ENCODE measurements around the gene KCNJ6.

KCNJ6 gene

DNA sequence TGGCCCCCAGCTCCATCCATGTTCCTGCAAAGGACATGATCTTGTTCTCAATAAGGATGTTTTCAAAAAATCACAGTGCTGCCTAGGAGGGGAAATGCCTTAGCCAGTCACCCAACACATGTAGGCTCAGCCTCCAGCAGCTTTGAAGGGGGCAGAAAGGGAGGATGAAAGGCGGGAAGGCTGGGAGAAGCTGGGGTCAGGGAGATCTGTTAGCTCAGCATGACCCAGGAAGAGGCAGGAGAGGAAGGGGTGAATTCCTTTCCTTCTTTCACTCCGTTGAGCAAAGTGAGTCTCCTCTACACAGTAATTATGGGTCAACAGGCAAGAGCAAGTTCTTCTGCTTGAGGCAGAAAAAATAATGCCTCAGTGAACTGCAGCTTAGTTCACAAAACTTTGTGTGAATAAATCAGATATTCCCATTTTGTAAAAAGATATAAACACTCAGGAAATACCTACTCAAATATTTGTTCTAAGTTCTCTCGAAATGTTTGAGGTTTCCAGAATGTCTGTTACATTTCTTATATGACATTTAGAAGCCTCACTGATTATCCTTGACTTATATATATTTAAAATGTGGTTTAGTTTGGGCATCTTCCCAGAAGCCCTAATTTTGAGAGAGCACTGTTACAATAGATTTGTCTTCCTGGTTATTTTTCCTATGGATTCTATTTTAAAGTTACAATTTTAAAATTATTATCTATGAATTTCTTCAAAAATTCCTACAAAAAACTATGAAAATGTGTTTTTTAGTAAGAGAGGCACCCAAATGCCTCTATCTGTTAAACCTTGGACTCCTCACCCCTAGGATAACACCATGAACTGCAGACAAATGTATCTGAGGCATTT, 116.8 kb downstream of the KCNJ6 start:
- H3K27me3 ChIP-seq (ENCODE audit: low read depth, low read length) = no peaks in the 10 kb centered on the region; the same call in 1 of the 2 replicates
- no peaks in the 10 kb centered on the region for H3K36me3 ChIP-seq (replicated peaks; ENCODE audit: low read depth, low read length)
- H2AFZ ChIP-seq (ENCODE audit: low read depth, low read length) = no peak overlapping the region
- no peak for TF ChIP-seq CTCF (IDR thresholded peaks at IDR 0.05; ENCODE audit: low read depth, low read length)
- no peak for TF ChIP-seq EZH2phosphoT487 (IDR thresholded peaks at IDR 0.05; ENCODE audit: low read depth)
- H3K9me3 ChIP-seq (ENCODE audit: insufficient read depth, low read length) = no peaks in the 10 kb centered on the region
- H3K79me2 ChIP-seq (ENCODE audit: low read length) = no peaks in the 10 kb centered on the region
- H3K4me3 ChIP-seq (ENCODE audit: low read length) = no peak overlapping the region
- no peak overlapping the region for H3K9ac ChIP-seq (ENCODE audit: low read length)
- H3K4me2 ChIP-seq (ENCODE audit: low read length) = no peak overlapping the region
- no peak overlapping the region for H3K27ac ChIP-seq (ENCODE audit: low read length)
- no peaks in the 10 kb centered on the region for H4K20me1 ChIP-seq (ENCODE audit: insufficient read depth, low read length)
- no peaks in the 10 kb centered on the region for H3K4me1 ChIP-seq (ENCODE audit: low read length)

- H3K27ac ChIP-seq (ENCODE audit: low read length) = no peak overlapping the region
- H3K27me3 ChIP-seq (ENCODE audit: low read depth, low read length) = no peaks in the 10 kb centered on the region
- no peaks in the 10 kb centered on the region for H3K79me2 ChIP-seq (ENCODE audit: low read length)
- H2AFZ ChIP-seq (ENCODE audit: low read depth, low read length) = no peak overlapping the region
- no peak overlapping the region for H3K9ac ChIP-seq (ENCODE audit: low read length)
- no peaks in the 10 kb centered on the region for H3K36me3 ChIP-seq (replicated peaks; ENCODE audit: low read depth, low read length)
- no peaks in the 10 kb centered on the region for H3K9me3 ChIP-seq (ENCODE audit: insufficient read depth, low read length)
- TF ChIP-seq CTCF (IDR thresholded peaks at IDR 0.05; ENCODE audit: low read depth, low read length) (no peak), EZH2phosphoT487 (IDR thresholded peaks at IDR 0.05; ENCODE audit: low read depth) (no peak)
- no peaks in the 10 kb centered on the region for H3K4me1 ChIP-seq (ENCODE audit: low read length)
- H3K4me3 ChIP-seq (ENCODE audit: low read length) = no peak overlapping the region
- H4K20me1 ChIP-seq (ENCODE audit: insufficient read depth, low read length) = no peaks in the 10 kb centered on the region
- no peak overlapping the region for H3K4me2 ChIP-seq (ENCODE audit: low read length)
Observed at GRCh38 chr21:37797403-37797802, 118.9 kb downstream of the KCNJ6 start.

GRCh38 chr21:37796011-37796410, 120.2 kb downstream of the KCNJ6 start:
- TF ChIP-seq CTCF (IDR thresholded peaks at IDR 0.05; ENCODE audit: low read depth, low read length) = no peak
- H3K9me3 ChIP-seq (ENCODE audit: insufficient read depth, low read length) = no peaks in the 10 kb centered on the region
- H3K4me1 ChIP-seq (ENCODE audit: low read length) = no peaks in the 10 kb centered on the region
- no peaks in the 10 kb centered on the region for H3K36me3 ChIP-seq (replicated peaks; ENCODE audit: low read depth, low read length)
- no peaks in the 10 kb centered on the region for H4K20me1 ChIP-seq (ENCODE audit: insufficient read depth, low read length)
- H3K79me2 ChIP-seq (ENCODE audit: low read length) = no peaks in the 10 kb centered on the region
- H3K9ac ChIP-seq (ENCODE audit: low read length) = no peak overlapping the region
- H3K4me2 ChIP-seq (ENCODE audit: low read length) = no peak overlapping the region
- no peak overlapping the region for H3K27ac ChIP-seq (ENCODE audit: low read length)
- H3K4me3 ChIP-seq (ENCODE audit: low read length) = no peak overlapping the region
- H2AFZ ChIP-seq (ENCODE audit: low read depth, low read length) = no peak overlapping the region
- no peaks in the 10 kb centered on the region for H3K27me3 ChIP-seq (ENCODE audit: low read depth, low read length)

DNA sequence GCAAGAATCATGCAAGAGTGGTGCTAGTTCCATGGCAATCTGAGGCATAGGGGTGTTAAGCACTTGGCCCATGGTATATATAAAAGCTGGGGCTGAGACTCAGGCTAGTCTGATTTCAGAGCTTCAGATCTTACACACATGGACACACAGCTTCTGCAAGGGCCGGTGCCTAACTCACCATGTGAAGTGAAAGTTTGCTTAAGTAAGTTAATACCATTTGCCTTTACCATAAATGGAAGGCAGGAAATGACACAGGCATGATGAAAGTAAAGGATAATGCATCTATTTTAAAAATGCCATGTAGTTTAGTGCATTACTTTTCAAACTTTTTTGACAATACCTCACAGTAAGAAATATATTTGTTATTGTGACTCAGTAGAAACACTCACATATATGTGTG, 122.6 kb downstream of the KCNJ6 start:
- H3K9me3 ChIP-seq (ENCODE audit: insufficient read depth, low read length) = no peaks in the 10 kb centered on the region
- no peak overlapping the region for H3K4me2 ChIP-seq (ENCODE audit: low read length)
- H3K4me3 ChIP-seq (ENCODE audit: low read length) = no peak overlapping the region
- no peaks in the 10 kb centered on the region for H3K79me2 ChIP-seq (ENCODE audit: low read length)
- H3K27me3 ChIP-seq (ENCODE audit: low read depth, low read length) = no peaks in the 10 kb centered on the region
- no peaks in the 10 kb centered on the region for H4K20me1 ChIP-seq (ENCODE audit: insufficient read depth, low read length)
- no peak for TF ChIP-seq CTCF (IDR thresholded peaks at IDR 0.05; ENCODE audit: low read depth, low read length)
- no peak overlapping the region for H2AFZ ChIP-seq (ENCODE audit: low read depth, low read length)
- no peaks in the 10 kb centered on the region for H3K36me3 ChIP-seq (replicated peaks; ENCODE audit: low read depth, low read length)
- H3K27ac ChIP-seq (ENCODE audit: low read length) = no peak overlapping the region
- H3K4me1 ChIP-seq (ENCODE audit: low read length) = no peaks in the 10 kb centered on the region
- H3K9ac ChIP-seq (ENCODE audit: low read length) = no peak overlapping the region
